GM12878 (cell line): ENCODE data around the gene CLEC4G. TPM values are rescaled to one million over a fixed set of nuclear protein-coding genes. Genes with fewer than 3 reads are reported as not detected.

ENCODE experiments used
- ATAC-seq: fragments of 200-7000 bp; cut with Tn5 transposase; 3 replicates; pipeline ENCODE4 v1.9.1; 2020; ENCODE audit warnings: mild to moderate bottlenecking, moderate library complexity
- BruUV-seq: library from RNA; stranded (reverse); fragments of 400-500 nt; replicated peaks from 2 replicates; lab custom pipeline; 2021; lab: Mats Ljungman, UMichigan
- CTCF ChIA-PET: fragments of 300-600 bp; sonication (Branson Sonifier 250); formaldehyde crosslinking; extraction: SDS; loops from one replicate; lab custom pipeline; 2021; ENCODE audit warnings: inconsistent platforms; lab: Yijun Ruan, JAX
- POLR2A ChIA-PET: fragments of 350-600 bp; formaldehyde crosslinking; extraction: SDS; loops from one replicate; lab custom pipeline; 2021; ENCODE audit warnings: inconsistent platforms; lab: Charles Lee
- RAD21 ChIA-PET: fragments of 300-600 bp; sonication (Branson Sonifier 250); formaldehyde crosslinking; loops from one replicate; lab custom pipeline; 2023; ENCODE audit warnings: antibody characterized with exemption; ENCODE audit not compliant: unreplicated experiment; lab: Charles Lee
- SMC1A ChIA-PET: fragments of 300-600 bp; sonication (Branson Sonifier 250); formaldehyde crosslinking; loops from one replicate; lab custom pipeline; 2023; ENCODE audit not compliant: unreplicated experiment, uncharacterized antibody; lab: Charles Lee
- DNase-seq: peaks from one replicate; pipeline ENCODE4 v3.0.0-alpha.2; 2011; ENCODE audit warnings: low read depth, low spot score
- FAIRE-seq: peaks from 3 replicates; lab custom pipeline; 2011; peaks lifted over from hg19 to GRCh38; lab: Jason Lieb, UNC
- H2AFZ ChIP-seq: 2 replicates; pipeline ENCODE4 v1.6.0; 2011; ENCODE audit warnings: low read depth, low read length, control low read depth; ENCODE audit not compliant: control insufficient read depth
- H3K27ac ChIP-seq: 2 replicates; pipeline ENCODE4 v1.5.1; 2011; ENCODE audit warnings: control low read depth; ENCODE audit not compliant: control insufficient read depth, insufficient read depth
- H3K27me3 ChIP-seq, 2 experiments: replicated peaks in 1 of 2; 2 replicates each; pipeline versions ENCODE4 v1.6.0 to v1.6.1; 2011; ENCODE audit warnings: low read length in 1 of 2; ENCODE audit not compliant: control insufficient read depth in 2 of 2, insufficient read depth in 2 of 2
- H3K36me3 ChIP-seq, 2 experiments: 2 replicates each; pipeline ENCODE4 v1.5.1; 2011; ENCODE audit warnings: low read length in 1 of 2; ENCODE audit not compliant: control insufficient read depth in 2 of 2, insufficient read depth in 2 of 2
- H3K4me1 ChIP-seq: 2 replicates; pipeline ENCODE4 v1.6.1; 2011; ENCODE audit warnings: mild to moderate bottlenecking, low read length, moderate library complexity, mixed read lengths; ENCODE audit not compliant: control insufficient read depth, insufficient read depth
- H3K4me2 ChIP-seq: 2 replicates; pipeline ENCODE4 v1.6.0; 2011; ENCODE audit warnings: control low read depth; ENCODE audit not compliant: control insufficient read depth, insufficient read depth
- H3K4me3 ChIP-seq: fragments of 200-600 bp; sonication (generic); 2 replicates; pipeline ENCODE4 v1.5.1; 2016
- H3K79me2 ChIP-seq: 2 replicates; pipeline ENCODE4 v1.6.0; 2011; ENCODE audit warnings: low read length; ENCODE audit not compliant: control insufficient read depth, insufficient read depth
- H3K9ac ChIP-seq: 2 replicates; pipeline ENCODE4 v1.8.0; 2011; ENCODE audit warnings: low read length, control low read depth, mixed read lengths; ENCODE audit not compliant: control insufficient read depth, insufficient read depth
- H3K9me3 ChIP-seq: replicated peaks from 3 replicates; pipeline ENCODE4 v1.5.1; 2011; ENCODE audit warnings: mild to moderate bottlenecking, low read length; ENCODE audit not compliant: control insufficient read depth, insufficient read depth
- H4K20me1 ChIP-seq: 2 replicates; pipeline ENCODE4 v1.6.0; 2011; ENCODE audit not compliant: control insufficient read depth, insufficient read depth
- BHLHE40 ChIP-seq, 2 experiments: fragments of 450-650 bp in 1 of 2; IDR thresholded peaks; 2 replicates each; pipeline ENCODE4 v1.6.1; 2011 to 2017; ENCODE audit warnings: low read depth in 2 of 2, borderline replicate concordance in 1 of 2, improper control_type of control experiment in 1 of 2, low read length in 1 of 2, mild to moderate bottlenecking in 1 of 2
- CBFB ChIP-seq: IDR thresholded peaks from 2 replicates; pipeline ENCODE4 v1.6.1; 2016; ENCODE audit warnings: antibody characterized with exemption, low read depth
- CHD1 ChIP-seq: IDR thresholded peaks from 2 replicates; pipeline ENCODE4 v1.6.1; 2012; ENCODE audit warnings: low read depth, low read length, improper control_type of control experiment
- CREM ChIP-seq: IDR thresholded peaks from 2 replicates; pipeline ENCODE4 v1.6.1; 2014; ENCODE audit warnings: antibody characterized with exemption, low read depth
- GATAD2B ChIP-seq: fragments of 450-650 bp; conservative IDR thresholded peaks from 2 replicates; pipeline ENCODE4 v1.6.1; 2017; ENCODE audit warnings: low read depth, mild to moderate bottlenecking, moderate library complexity
- MTA3 ChIP-seq: IDR thresholded peaks from 2 replicates; pipeline ENCODE4 v1.6.1; 2012; ENCODE audit warnings: low read length, inconsistent platforms, borderline replicate concordance
- PAX5 ChIP-seq: IDR thresholded peaks from 2 replicates; pipeline ENCODE4 v1.6.1; 2011; ENCODE audit warnings: low read depth, low read length, borderline replicate concordance
- POLR2AphosphoS5 ChIP-seq: IDR thresholded peaks from 2 replicates; pipeline ENCODE4 v1.6.1; 2011; ENCODE audit warnings: mild to moderate bottlenecking, low read length, inconsistent platforms
- RFX5 ChIP-seq: IDR thresholded peaks from 2 replicates; pipeline ENCODE4 v1.6.1; 2011; ENCODE audit warnings: low read depth, low read length, improper control_type of control experiment
- SMC3 ChIP-seq: IDR thresholded peaks from 2 replicates; pipeline ENCODE4 v1.6.1; 2011; ENCODE audit warnings: low read length, improper control_type of control experiment, borderline replicate concordance
- TAF1 ChIP-seq: IDR thresholded peaks from 2 replicates; pipeline ENCODE4 v1.6.1; 2011; ENCODE audit warnings: mild to moderate bottlenecking, low read depth, low read length, borderline replicate concordance
- ZNF24 ChIP-seq: fragments of 450-650 bp; IDR thresholded peaks from 2 replicates; pipeline ENCODE4 v1.6.1; 2017; ENCODE audit warnings: antibody characterized with exemption, mild to moderate bottlenecking
- WGBS: methylation state at CpG from one replicate; pipeline ENCODE4 v1.1.6; 2016; ENCODE audit warnings: low lambda C conversion rate; ENCODE audit not compliant: insufficient replicate concordance, insufficient coverage; ENCODE audit errors: missing lambda C conversion rate; 5-methylcytosine and 5-hydroxymethylcytosine counted together
- in situ Hi-C: fragments of 300-500 bp; cut with MboI; formaldehyde crosslinking; loops from 9 replicates; pipeline ENCODE4 v1.14.3; 2018; ENCODE audit warnings: mixed read lengths
- intact Hi-C: fragments of 100-400 bp; cut with micrococcal nuclease; formaldehyde crosslinking; loops from one replicate; pipeline ENCODE4 v1.14.2; 2022; ENCODE audit not compliant: unreplicated experiment
- polyA plus RNA-seq, 11 experiments: library from polyadenylated mRNA; depleted of rRNA in 4 of 11; unstranded in 6 of 11; stranded (reverse) in 5 of 11; fragments of >200 nt; fragmentation: Nextera tagmentation in 4 of 11; fragmentation: Illumina TruSeq in 1 of 11; extraction: Ambion mirVana in 4 of 11; extraction: Trizol in 1 of 11; gene quantifications; 1 replicate in 1 of 11; 2 replicates in 10 of 11; pipeline versions ENCODE4 v1.2.1 to v1.2.3, GENCODE V29; 2011 to 2016; ENCODE audit warnings: inconsistent platforms in 2 of 11, missing spikeins in 2 of 11, low read depth in 1 of 11
- total RNA-seq, 4 experiments: library from RNA; depleted of rRNA in 3 of 4; stranded (reverse); fragments of >200 nt in 3 of 4; fragmentation: Illumina TruSeq in 1 of 4; extraction: Trizol in 1 of 4; gene quantifications; 2 replicates each; pipeline versions ENCODE4 v1.2.1 to v1.2.3, GENCODE V29; 2013 to 2021
- TF ChIP-seq, protein P1 (sequence below): fragments of 450-650 bp; IDR thresholded peaks from 2 replicates; pipeline ENCODE4 v1.6.1; 2017; ENCODE audit warnings: low read depth, mild to moderate bottlenecking, moderate library complexity
- TF ChIP-seq, protein P2 (sequence below): fragments of 450-650 bp; IDR thresholded peaks from 2 replicates; pipeline ENCODE4 v1.6.1; 2017; ENCODE audit warnings: mild to moderate bottlenecking
- TF ChIP-seq, protein P3 (sequence below): IDR thresholded peaks from 2 replicates; pipeline ENCODE4 v1.6.1; 2011; ENCODE audit warnings: low read depth, mild to moderate bottlenecking, low read length, moderate library complexity, borderline replicate concordance; ENCODE audit errors: extremely low read depth
- TF ChIP-seq, protein P4 (sequence below): IDR thresholded peaks from 2 replicates; pipeline ENCODE4 v1.6.1; 2012; ENCODE audit warnings: low read depth, low read length, improper control_type of control experiment
- TF ChIP-seq, protein P5 (sequence below): fragments of 450-650 bp; conservative IDR thresholded peaks from 2 replicates; pipeline ENCODE4 v1.6.1; 2017; ENCODE audit warnings: mild to moderate bottlenecking, moderate library complexity

Gene CLEC4G
- total and polyA plus RNA-seq, 10 of the 15 experiments (the other 5 are each of a cell fraction or from before 2014, with no cell fraction given), result 0.04 TPM; not detected in 9

DNA sequence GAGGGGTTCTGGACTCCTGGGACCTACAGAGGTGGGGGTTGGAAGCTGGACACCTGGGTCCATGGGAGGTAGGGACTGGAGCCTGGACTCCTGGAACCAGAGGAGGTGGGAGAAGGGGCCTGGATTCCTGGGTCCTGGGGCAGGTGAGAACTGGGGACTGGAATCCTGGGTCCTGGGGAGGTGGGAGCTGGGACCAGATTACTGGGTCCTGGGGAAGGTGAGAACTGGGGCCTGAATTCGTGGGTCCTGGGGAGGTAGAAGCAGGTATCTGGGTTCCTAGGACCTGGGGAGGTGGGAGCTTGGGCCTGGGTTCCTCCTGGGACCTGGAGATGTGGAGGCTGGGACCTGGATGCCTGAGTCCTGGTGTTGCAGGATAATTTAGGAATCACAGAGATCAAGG is 31.8 kb upstream of the CLEC4G start (continued):
- TF ChIP-seq, protein P1, sequence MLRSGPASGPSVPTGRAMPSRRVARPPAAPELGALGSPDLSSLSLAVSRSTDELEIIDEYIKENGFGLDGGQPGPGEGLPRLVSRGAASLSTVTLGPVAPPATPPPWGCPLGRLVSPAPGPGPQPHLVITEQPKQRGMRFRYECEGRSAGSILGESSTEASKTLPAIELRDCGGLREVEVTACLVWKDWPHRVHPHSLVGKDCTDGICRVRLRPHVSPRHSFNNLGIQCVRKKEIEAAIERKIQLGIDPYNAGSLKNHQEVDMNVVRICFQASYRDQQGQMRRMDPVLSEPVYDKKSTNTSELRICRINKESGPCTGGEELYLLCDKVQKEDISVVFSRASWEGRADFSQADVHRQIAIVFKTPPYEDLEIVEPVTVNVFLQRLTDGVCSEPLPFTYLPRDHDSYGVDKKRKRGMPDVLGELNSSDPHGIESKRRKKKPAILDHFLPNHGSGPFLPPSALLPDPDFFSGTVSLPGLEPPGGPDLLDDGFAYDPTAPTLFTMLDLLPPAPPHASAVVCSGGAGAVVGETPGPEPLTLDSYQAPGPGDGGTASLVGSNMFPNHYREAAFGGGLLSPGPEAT, result no peak
- no peak for TF ChIP-seq CHD1

DNA sequence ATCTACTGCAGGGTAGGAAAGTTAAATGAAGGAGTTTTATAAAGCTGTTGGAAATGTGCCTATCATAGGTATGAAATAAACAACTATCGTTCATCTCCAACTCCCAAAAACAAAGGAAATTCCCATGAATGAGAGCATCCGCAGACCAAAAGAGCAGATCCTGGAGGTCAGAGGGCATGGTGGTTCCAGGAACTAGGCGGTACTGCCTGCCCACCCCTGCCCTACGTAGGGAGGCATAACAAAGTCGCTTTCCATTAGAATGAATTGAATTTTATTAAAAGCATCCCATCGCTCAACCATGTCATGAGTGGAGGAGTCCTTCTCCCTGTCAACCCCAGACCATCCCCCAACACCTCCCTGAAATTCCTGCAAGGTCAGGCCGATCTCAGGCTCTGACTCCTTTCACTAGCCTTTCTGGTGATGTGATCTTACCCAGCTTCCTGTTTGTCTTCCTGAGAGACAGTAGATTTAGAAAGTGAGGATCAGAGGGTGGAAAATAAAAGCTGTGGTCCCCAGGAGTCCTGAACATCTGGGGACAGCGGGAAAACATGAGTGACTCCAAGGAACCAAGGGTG is 30.9 kb upstream of the CLEC4G start, which contains the start of gene CLEC4M:
TSS of gene CLEC4M (plus strand) at position 525 of the 575 bp plus-strand sequence. CDS start at position 549, 24 bp downstream.
- Histone ChIP-seq H4K20me1 (no peaks in the 10 kb centered on the region), H3K4me3 (no peak within 1 kb of the TSS), H3K79me2 (no peaks in the 10 kb centered on the region), H3K27me3 (no peaks in the 10 kb centered on the region; a peak in 2 of 4 replicates), H2AFZ (no peak within 1 kb of the TSS), H3K9ac (no peak within 1 kb of the TSS), H3K4me2 (no peak within 1 kb of the TSS), H3K4me1 (no peaks in the 10 kb centered on the region), H3K27ac (no peak within 1 kb of the TSS), H3K36me3 (no peaks in the 10 kb centered on the region), H3K9me3 (peaks cover 13% of the 10 kb centered on the region; the same call in 2 of the 3 replicates)
- no peak for ATAC-seq
- ChIA-PET CTCF (no interaction called here), SMC1A (interaction anchor here (0.6 to 1.9 kb wide), 2 partner anchors 15 to 678 kb away, joined by 3 read pairs; partner anchors contain the start of gene CD209), RAD21 (no interaction called here), POLR2A (no interaction called here)
- intact Hi-C loops, result no loop called here
- DNase-seq, result no peak
- no peak for FAIRE-seq
- 65% methylated on average over 8 of the region's 8 CpGs for WGBS
- BruUV-seq, result no TSS peak
- in situ Hi-C loops, result no loop called here
- TF ChIP-seq GATAD2B (no peak), TAF1 (no peak), CREM (no peak), PAX5 (no peak), SMC3 (no peak), BHLHE40 (IDR thresholded peaks at IDR 0.05; ENCODE audit: borderline replicate concordance in 1 of 2, low read depth in 2 of 2, low read length in 1 of 2) (no peak), ZNF24 (no peak), MTA3 (no peak), POLR2AphosphoS5 (no peak), CBFB (no peak), RFX5 (no peak)
- TF ChIP-seq, protein P2, sequence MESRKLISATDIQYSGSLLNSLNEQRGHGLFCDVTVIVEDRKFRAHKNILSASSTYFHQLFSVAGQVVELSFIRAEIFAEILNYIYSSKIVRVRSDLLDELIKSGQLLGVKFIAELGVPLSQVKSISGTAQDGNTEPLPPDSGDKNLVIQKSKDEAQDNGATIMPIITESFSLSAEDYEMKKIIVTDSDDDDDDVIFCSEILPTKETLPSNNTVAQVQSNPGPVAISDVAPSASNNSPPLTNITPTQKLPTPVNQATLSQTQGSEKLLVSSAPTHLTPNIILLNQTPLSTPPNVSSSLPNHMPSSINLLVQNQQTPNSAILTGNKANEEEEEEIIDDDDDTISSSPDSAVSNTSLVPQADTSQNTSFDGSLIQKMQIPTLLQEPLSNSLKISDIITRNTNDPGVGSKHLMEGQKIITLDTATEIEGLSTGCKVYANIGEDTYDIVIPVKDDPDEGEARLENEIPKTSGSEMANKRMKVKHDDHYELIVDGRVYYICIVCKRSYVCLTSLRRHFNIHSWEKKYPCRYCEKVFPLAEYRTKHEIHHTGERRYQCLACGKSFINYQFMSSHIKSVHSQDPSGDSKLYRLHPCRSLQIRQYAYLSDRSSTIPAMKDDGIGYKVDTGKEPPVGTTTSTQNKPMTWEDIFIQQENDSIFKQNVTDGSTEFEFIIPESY, result no peak
- TF ChIP-seq, protein P3, sequence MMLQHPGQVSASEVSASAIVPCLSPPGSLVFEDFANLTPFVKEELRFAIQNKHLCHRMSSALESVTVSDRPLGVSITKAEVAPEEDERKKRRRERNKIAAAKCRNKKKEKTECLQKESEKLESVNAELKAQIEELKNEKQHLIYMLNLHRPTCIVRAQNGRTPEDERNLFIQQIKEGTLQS, result no peak
- TF ChIP-seq, protein P4, sequence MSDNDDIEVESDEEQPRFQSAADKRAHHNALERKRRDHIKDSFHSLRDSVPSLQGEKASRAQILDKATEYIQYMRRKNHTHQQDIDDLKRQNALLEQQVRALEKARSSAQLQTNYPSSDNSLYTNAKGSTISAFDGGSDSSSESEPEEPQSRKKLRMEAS, result no peak
- TF ChIP-seq, protein P5, sequence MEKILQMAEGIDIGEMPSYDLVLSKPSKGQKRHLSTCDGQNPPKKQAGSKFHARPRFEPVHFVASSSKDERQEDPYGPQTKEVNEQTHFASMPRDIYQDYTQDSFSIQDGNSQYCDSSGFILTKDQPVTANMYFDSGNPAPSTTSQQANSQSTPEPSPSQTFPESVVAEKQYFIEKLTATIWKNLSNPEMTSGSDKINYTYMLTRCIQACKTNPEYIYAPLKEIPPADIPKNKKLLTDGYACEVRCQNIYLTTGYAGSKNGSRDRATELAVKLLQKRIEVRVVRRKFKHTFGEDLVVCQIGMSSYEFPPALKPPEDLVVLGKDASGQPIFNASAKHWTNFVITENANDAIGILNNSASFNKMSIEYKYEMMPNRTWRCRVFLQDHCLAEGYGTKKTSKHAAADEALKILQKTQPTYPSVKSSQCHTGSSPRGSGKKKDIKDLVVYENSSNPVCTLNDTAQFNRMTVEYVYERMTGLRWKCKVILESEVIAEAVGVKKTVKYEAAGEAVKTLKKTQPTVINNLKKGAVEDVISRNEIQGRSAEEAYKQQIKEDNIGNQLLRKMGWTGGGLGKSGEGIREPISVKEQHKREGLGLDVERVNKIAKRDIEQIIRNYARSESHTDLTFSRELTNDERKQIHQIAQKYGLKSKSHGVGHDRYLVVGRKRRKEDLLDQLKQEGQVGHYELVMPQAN, result no peak
